ENCODE data around the gene TMPRSS7.

DNA sequence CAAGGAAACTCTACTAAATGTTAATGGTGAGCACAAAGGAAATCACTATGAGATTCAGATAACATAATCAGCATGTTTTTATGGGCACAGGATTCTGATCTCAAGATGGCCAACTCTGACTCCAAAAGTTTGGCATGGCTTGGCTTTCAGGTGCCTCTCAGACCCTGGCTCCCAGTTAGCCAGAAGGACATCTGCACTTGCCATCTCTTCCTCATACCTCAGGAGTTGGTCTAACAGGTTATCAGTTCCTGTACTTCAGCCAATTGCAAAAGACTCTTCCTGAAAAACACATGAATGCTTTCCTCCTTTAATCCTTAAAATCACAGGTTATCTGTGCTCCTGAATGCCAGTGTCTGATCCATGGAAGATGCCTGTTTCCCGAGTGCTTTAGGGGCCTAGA lies 25.0 kb downstream of the TMPRSS7 start:
- TF ChIP-seq SUZ12 (IDR thresholded peaks at IDR 0.05; ENCODE audit: extremely low read depth, insufficient read depth, insufficient read length) (no peak), YY1 (IDR thresholded peaks at IDR 0.05; ENCODE audit: insufficient read depth, insufficient read length) (no peak), ZNF274 (IDR thresholded peaks at IDR 0.05; ENCODE audit: low read depth, low read length) (no peak)

Data from NT2/D1 (cell line).